ENCODE measurements around the gene A2ML1.
"Not testable (repeated sequence)": the region's sequence is repeated elsewhere in the genome, so short reads cannot be mapped to it uniquely, and the experiment has no call there.

A2ML1 gene

GRCh38 chr12:8894986-8895385, 72.6 kb downstream of the A2ML1 start:
- no peak for TF ChIP-seq CTCF (IDR thresholded peaks at IDR 0.05; ENCODE audit: borderline replicate concordance, control extremely low read depth, extremely low read depth, insufficient read depth, missing control alignments)
- DNase-seq (ENCODE audit: low spot score): no peak
- in situ Hi-C loops (cut with MboI; ENCODE audit: low sequenced_read_pairs, unreplicated experiment): loop anchor here (10.0 to 25.0 kb wide), 2 partner anchors 230 to 358 kb away; partner anchors contain the start of genes CLEC4E and MFAP5

GRCh38 chr12:8897081-8897480, 74.7 kb downstream of the A2ML1 start:
- in situ Hi-C loops (cut with MboI; ENCODE audit: low sequenced_read_pairs, unreplicated experiment): loop anchor here (10.0 to 25.0 kb wide), 2 partner anchors 232 to 360 kb away; partner anchors contain the start of genes CLEC4E and MFAP5
- TF ChIP-seq CTCF (IDR thresholded peaks at IDR 0.05; ENCODE audit: borderline replicate concordance, control extremely low read depth, extremely low read depth, insufficient read depth, missing control alignments): no peak
- DNase-seq (ENCODE audit: low spot score): no peak

- no peak for DNase-seq (ENCODE audit: low spot score)
- in situ Hi-C loops (cut with MboI; ENCODE audit: low sequenced_read_pairs, unreplicated experiment): loop anchor here (10.0 to 25.0 kb wide), 2 partner anchors 235 to 363 kb away; partner anchors contain the start of genes CLEC4E and MFAP5
- no peak for TF ChIP-seq CTCF (IDR thresholded peaks at IDR 0.05; ENCODE audit: borderline replicate concordance, control extremely low read depth, extremely low read depth, insufficient read depth, missing control alignments)
Measured at GRCh38 chr12:8899830-8900229, 77.4 kb downstream of the A2ML1 start.

GRCh38 chr12:8902703-8903102, 80.3 kb downstream of the A2ML1 start:
- in situ Hi-C loops (cut with MboI; ENCODE audit: low sequenced_read_pairs, unreplicated experiment); DNase-seq (ENCODE audit: low spot score): not testable (repeated sequence)

- in situ Hi-C loops (cut with MboI; ENCODE audit: low sequenced_read_pairs, unreplicated experiment): no loop called here
- no peak for TF ChIP-seq CTCF (IDR thresholded peaks at IDR 0.05; ENCODE audit: borderline replicate concordance, control extremely low read depth, extremely low read depth, insufficient read depth, missing control alignments)
- DNase-seq (ENCODE audit: low spot score): no peak
Measured at GRCh38 chr12:8903646-8904045, 81.2 kb downstream of the A2ML1 start.

- no peak for DNase-seq (ENCODE audit: low spot score)
- in situ Hi-C loops (cut with MboI; ENCODE audit: low sequenced_read_pairs, unreplicated experiment): no loop called here
- no peak for TF ChIP-seq CTCF (IDR thresholded peaks at IDR 0.05; ENCODE audit: borderline replicate concordance, control extremely low read depth, extremely low read depth, insufficient read depth, missing control alignments)
Measured at GRCh38 chr12:8904665-8905064, 82.2 kb downstream of the A2ML1 start.

GRCh38 chr12:8905546-8905945, 83.1 kb downstream of the A2ML1 start:
- no peak for TF ChIP-seq CTCF (IDR thresholded peaks at IDR 0.05; ENCODE audit: borderline replicate concordance, control extremely low read depth, extremely low read depth, insufficient read depth, missing control alignments)
- DNase-seq (ENCODE audit: low spot score): no peak
- in situ Hi-C loops (cut with MboI; ENCODE audit: low sequenced_read_pairs, unreplicated experiment): no loop called here

All from GM13976 (cell line).